ENCODE measurements around the gene TMCO4.

The TMCO4 gene

GRCh38 chr1:19737104-19737825 is 62.5 kb downstream of the TMCO4 start:
- Histone ChIP-seq H3K27me3 (ENCODE audit: control insufficient read depth, insufficient read depth, low read length) (no peaks in the 10 kb centered on the region), H3K9ac (ENCODE audit: low read length) (no peak overlapping the region), H3K36me3 (ENCODE audit: control insufficient read depth, insufficient read depth, low read length) (peaks cover 3% of the 10 kb centered on the region), H3K4me3 (ENCODE audit: low read length) (no peak overlapping the region), H3K9me3 (ENCODE audit: control insufficient read depth, low read length) (no peaks in the 10 kb centered on the region), H3K4me1 (ENCODE audit: control insufficient read depth, insufficient read depth, low read length) (peaks cover 11% of the 10 kb centered on the region)

DNA sequence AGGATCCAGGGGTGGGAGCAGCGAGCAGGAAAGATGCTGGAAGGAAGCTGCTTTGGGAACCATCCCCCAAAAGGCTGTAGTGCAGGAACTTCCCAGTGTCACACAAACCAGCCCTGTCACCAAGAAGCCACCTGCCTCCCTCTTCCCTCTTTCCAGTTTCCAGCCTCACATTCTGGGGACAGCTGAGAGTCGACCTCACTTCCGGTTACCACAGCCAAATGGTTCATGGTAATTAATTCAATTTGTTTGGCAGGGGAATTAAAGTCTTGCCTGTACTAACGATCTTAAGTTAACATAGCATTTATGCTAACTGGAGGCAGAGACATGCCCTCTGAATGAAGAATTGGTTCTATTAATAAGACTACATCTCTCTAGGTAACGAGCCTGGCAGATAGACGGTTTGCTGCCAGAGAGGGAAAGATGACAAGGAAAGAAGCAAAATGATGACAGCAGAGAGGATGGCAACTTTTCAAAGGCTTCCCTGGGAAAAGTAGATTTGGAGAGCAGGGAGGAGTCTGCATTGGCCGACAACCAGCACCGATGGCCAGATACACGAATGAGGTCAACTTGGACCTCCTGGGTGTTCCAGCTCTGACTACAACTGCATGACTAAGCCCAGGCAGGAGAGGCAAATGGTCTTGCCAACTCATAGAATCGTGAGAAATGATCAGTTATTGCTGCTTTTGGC is 64.1 kb downstream of the TMCO4 start:
- no peaks in the 10 kb centered on the region for H3K9me3 ChIP-seq (ENCODE audit: control insufficient read depth, low read length)

GRCh38 chr1:19734472-19734999 is 65.2 kb downstream of the TMCO4 start:
- Histone ChIP-seq H3K36me3 (ENCODE audit: control insufficient read depth, insufficient read depth, low read length) (peaks cover 10% of the 10 kb centered on the region), H3K27me3 (ENCODE audit: control insufficient read depth, insufficient read depth, low read length) (no peaks in the 10 kb centered on the region), H3K4me1 (ENCODE audit: control insufficient read depth, insufficient read depth, low read length) (peaks cover 11% of the 10 kb centered on the region), H3K9me3 (ENCODE audit: control insufficient read depth, low read length) (peaks cover 3% of the 10 kb centered on the region), H3K4me3 (ENCODE audit: low read length) (no peak overlapping the region), H3K9ac (ENCODE audit: low read length) (no peak overlapping the region)

More for the DNA sequence above, 64.1 kb downstream of the TMCO4 start:
- Histone ChIP-seq H3K36me3 (ENCODE audit: control insufficient read depth, insufficient read depth, low read length) (peaks cover 3% of the 10 kb centered on the region), H3K27me3 (ENCODE audit: control insufficient read depth, insufficient read depth, low read length) (no peaks in the 10 kb centered on the region), H3K4me1 (ENCODE audit: control insufficient read depth, insufficient read depth, low read length) (peaks cover 11% of the 10 kb centered on the region), H3K9ac (ENCODE audit: low read length) (no peak overlapping the region), H3K4me3 (ENCODE audit: low read length) (no peak overlapping the region)

GRCh38 chr1:19734056-19734455 is 65.7 kb downstream of the TMCO4 start:
- Histone ChIP-seq H3K4me3 (ENCODE audit: low read length) (no peak overlapping the region), H3K4me1 (ENCODE audit: control insufficient read depth, insufficient read depth, low read length) (peaks cover 11% of the 10 kb centered on the region), H3K9ac (ENCODE audit: low read length) (no peak overlapping the region), H3K27me3 (ENCODE audit: control insufficient read depth, insufficient read depth, low read length) (no peaks in the 10 kb centered on the region), H3K9me3 (ENCODE audit: control insufficient read depth, low read length) (peaks cover 3% of the 10 kb centered on the region), H3K36me3 (ENCODE audit: control insufficient read depth, insufficient read depth, low read length) (peaks cover 7% of the 10 kb centered on the region)

DNA sequence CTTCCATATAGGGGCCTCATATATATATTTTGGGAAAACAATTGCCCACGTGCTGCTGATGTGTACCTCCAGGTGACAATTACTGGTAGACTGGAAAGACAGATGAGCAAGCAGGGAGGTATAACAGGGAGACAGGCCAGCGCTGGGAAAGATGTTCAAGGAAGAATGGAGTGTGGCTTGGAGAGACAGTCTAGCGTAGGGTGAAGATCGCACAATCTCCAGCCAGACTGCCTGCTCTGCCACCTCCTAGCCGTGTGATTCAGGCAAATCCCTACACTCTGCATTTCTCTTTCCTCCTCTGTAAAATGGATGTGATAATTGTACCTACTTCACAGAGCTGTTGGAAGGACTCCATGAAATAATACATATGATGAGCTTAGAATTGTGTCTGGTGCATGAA is 66.1 kb downstream of the TMCO4 start:
- H3K4me1 ChIP-seq (ENCODE audit: control insufficient read depth, insufficient read depth, low read length): peaks cover 11% of the 10 kb centered on the region
- no peak overlapping the region for H3K4me3 ChIP-seq (ENCODE audit: low read length)
- peaks cover 3% of the 10 kb centered on the region for H3K9me3 ChIP-seq (ENCODE audit: control insufficient read depth, low read length)
- H3K9ac ChIP-seq (ENCODE audit: low read length): no peak overlapping the region
- H3K27me3 ChIP-seq (ENCODE audit: control insufficient read depth, insufficient read depth, low read length): no peaks in the 10 kb centered on the region
- peaks cover 7% of the 10 kb centered on the region for H3K36me3 ChIP-seq (ENCODE audit: control insufficient read depth, insufficient read depth, low read length)

GRCh38 chr1:19731311-19731821 is 68.3 kb downstream of the TMCO4 start:
- H3K9me3 ChIP-seq (ENCODE audit: control insufficient read depth, low read length): peaks cover 3% of the 10 kb centered on the region
- no peaks in the 10 kb centered on the region for H3K4me1 ChIP-seq (ENCODE audit: control insufficient read depth, insufficient read depth, low read length)
- H3K27me3 ChIP-seq (ENCODE audit: control insufficient read depth, insufficient read depth, low read length): no peaks in the 10 kb centered on the region
- H3K36me3 ChIP-seq (ENCODE audit: control insufficient read depth, insufficient read depth, low read length): peaks cover 7% of the 10 kb centered on the region
- H3K4me3 ChIP-seq (ENCODE audit: low read length): no peak overlapping the region
- no peak overlapping the region for H3K9ac ChIP-seq (ENCODE audit: low read length)

DNA sequence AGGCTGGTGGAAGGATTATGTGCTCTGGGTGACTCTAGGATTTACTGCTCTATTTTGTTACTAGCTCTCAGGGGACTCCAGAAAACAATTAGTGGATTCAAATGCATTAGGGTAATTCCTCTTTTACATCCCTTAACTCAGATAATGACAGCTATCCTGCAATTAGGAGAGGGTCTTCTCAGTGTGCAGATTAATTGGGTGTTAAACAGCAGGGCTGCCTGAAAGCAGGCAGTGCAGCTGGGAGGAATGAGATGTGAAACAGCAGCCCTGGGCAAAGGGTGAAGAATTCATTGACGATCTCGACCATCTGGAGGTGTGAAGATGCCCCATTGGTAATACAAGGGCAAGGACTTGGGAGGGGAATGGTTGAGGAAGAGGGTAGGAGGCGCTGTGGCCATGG is 68.9 kb downstream of the TMCO4 start:
- Histone ChIP-seq H3K36me3 (ENCODE audit: control insufficient read depth, insufficient read depth, low read length) (peaks cover 7% of the 10 kb centered on the region), H3K27me3 (ENCODE audit: control insufficient read depth, insufficient read depth, low read length) (no peaks in the 10 kb centered on the region), H3K9me3 (ENCODE audit: control insufficient read depth, low read length) (peaks cover 3% of the 10 kb centered on the region), H3K4me3 (ENCODE audit: low read length) (no peak overlapping the region), H3K4me1 (ENCODE audit: control insufficient read depth, insufficient read depth, low read length) (no peaks in the 10 kb centered on the region), H3K9ac (ENCODE audit: low read length) (no peak overlapping the region)

- Histone ChIP-seq H3K9ac (ENCODE audit: low read length) (no peak overlapping the region), H3K27me3 (ENCODE audit: control insufficient read depth, insufficient read depth, low read length) (no peaks in the 10 kb centered on the region), H3K4me3 (ENCODE audit: low read length) (no peak overlapping the region), H3K36me3 (ENCODE audit: control insufficient read depth, insufficient read depth, low read length) (peaks cover 7% of the 10 kb centered on the region), H3K9me3 (ENCODE audit: control insufficient read depth, low read length) (peaks cover 3% of the 10 kb centered on the region), H3K4me1 (ENCODE audit: control insufficient read depth, insufficient read depth, low read length) (no peaks in the 10 kb centered on the region)
These were observed 69.5 kb downstream of the TMCO4 start for GRCh38 chr1:19730232-19730631.

DNA sequence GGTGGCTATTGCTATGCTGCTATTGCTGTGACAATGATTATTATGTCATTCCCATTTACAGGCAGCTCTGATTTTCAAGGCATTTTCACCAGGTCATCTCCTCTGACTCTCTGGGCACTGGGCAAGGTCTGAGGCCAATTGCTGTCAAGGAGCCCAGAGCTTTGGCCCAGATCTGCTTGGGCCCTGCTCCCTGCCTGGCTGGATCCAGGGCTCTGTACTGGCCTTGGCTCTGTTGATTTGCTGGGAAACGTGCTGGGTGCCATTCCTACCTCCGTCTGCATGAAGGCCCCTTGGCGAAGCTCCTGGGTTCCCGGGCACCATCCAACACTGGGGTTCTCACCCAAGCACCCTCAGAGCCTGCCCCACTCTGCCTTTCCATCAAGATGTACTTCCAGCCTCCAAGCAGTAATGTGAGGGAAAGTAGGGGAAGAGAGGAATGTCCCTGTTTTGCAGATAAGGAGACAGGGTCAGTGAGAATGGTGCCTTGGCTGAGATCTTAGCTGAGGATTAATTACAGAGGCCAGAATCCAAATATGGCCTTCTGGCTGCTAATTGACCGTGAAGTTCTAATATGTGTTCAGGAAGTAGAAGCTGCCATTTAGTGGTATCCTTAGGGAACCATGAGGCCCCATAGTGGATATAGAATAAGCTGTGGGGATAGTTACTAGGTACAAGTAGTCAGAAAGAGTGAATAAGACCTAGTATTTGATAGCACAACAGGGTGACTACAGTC is 71.1 kb downstream of the TMCO4 start:
- no peak overlapping the region for H3K9ac ChIP-seq (ENCODE audit: low read length)
- H3K4me1 ChIP-seq (ENCODE audit: control insufficient read depth, insufficient read depth, low read length): no peaks in the 10 kb centered on the region
- H3K36me3 ChIP-seq (ENCODE audit: control insufficient read depth, insufficient read depth, low read length): peaks cover 7% of the 10 kb centered on the region
- no peak overlapping the region for H3K4me3 ChIP-seq (ENCODE audit: low read length)
- no peaks in the 10 kb centered on the region for H3K27me3 ChIP-seq (ENCODE audit: control insufficient read depth, insufficient read depth, low read length)
- peaks cover 3% of the 10 kb centered on the region for H3K9me3 ChIP-seq (ENCODE audit: control insufficient read depth, low read length)

GRCh38 chr1:19725606-19726005 is 74.1 kb downstream of the TMCO4 start:
- no peak overlapping the region for H3K4me3 ChIP-seq (ENCODE audit: low read length)
- H3K36me3 ChIP-seq (ENCODE audit: control insufficient read depth, insufficient read depth, low read length): peaks cover 11% of the 10 kb centered on the region
- no peaks in the 10 kb centered on the region for H3K27me3 ChIP-seq (ENCODE audit: control insufficient read depth, insufficient read depth, low read length)
- peaks cover 3% of the 10 kb centered on the region for H3K9me3 ChIP-seq (ENCODE audit: control insufficient read depth, low read length)
- no peak overlapping the region for H3K9ac ChIP-seq (ENCODE audit: low read length)
- no peaks in the 10 kb centered on the region for H3K4me1 ChIP-seq (ENCODE audit: control insufficient read depth, insufficient read depth, low read length)

DNA sequence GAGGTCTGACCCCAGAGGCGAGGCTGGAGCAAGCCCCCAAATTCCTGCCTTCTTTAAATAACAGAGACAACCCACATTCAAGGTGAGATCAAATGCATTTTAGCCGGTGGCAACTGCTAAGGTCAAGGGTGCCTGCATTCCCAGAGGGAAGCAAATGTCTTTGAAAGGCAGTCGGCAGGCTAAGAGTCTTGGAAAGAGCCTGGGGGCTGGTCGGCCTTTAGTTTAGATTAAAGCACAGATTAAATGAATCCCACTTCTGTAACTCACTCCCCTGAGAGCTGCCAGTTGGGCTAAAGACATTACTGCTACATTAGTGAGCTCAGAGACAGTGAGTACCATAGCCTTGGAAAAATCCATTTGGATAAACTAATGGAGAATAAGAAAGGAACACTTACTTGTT is 75.8 kb downstream of the TMCO4 start:
- H3K27me3 ChIP-seq (ENCODE audit: control insufficient read depth, insufficient read depth, low read length): no peaks in the 10 kb centered on the region
- H3K9me3 ChIP-seq (ENCODE audit: control insufficient read depth, low read length): no peaks in the 10 kb centered on the region
- H3K4me1 ChIP-seq (ENCODE audit: control insufficient read depth, insufficient read depth, low read length): no peaks in the 10 kb centered on the region
- no peak overlapping the region for H3K4me3 ChIP-seq (ENCODE audit: low read length)
- H3K9ac ChIP-seq (ENCODE audit: low read length): no peak overlapping the region
- H3K36me3 ChIP-seq (ENCODE audit: control insufficient read depth, insufficient read depth, low read length): peaks cover 4% of the 10 kb centered on the region

DNA sequence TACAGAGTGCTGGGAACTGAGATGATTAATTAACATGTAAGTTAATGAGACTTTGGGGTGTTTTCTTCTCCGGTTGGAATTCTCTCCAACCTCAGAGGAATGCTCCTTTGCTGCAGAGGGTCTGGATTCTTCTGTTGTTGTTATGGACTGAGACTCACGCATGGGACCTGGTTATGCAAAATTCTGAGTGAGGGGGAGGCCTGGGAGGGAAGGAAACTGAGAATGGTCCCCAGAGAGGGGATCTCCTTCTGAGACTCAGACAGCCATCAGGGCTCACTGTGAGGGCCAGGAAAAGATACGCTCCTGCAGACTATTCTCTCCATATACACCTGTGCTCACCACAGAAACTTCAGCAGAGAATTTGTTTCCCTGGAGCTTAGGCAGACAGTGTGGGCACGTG is 78.7 kb downstream of the TMCO4 start:
- Histone ChIP-seq H3K9me3 (ENCODE audit: control insufficient read depth, low read length) (no peaks in the 10 kb centered on the region), H3K4me3 (ENCODE audit: low read length) (no peak overlapping the region), H3K9ac (ENCODE audit: low read length) (no peak overlapping the region), H3K4me1 (ENCODE audit: control insufficient read depth, insufficient read depth, low read length) (no peaks in the 10 kb centered on the region), H3K36me3 (ENCODE audit: control insufficient read depth, insufficient read depth, low read length) (peaks cover 4% of the 10 kb centered on the region), H3K27me3 (ENCODE audit: control insufficient read depth, insufficient read depth, low read length) (no peaks in the 10 kb centered on the region)

Data from mucosa of stomach (tissue), 1 donor.